GM18867 (cell line): ENCODE results near the gene AP2B1.
"Not testable (repeated sequence)": the region's sequence is repeated elsewhere in the genome, so short reads cannot be mapped to it uniquely, and the experiment has no call there.

ENCODE experiments used
- ATAC-seq: cut with Tn5 transposase; IDR thresholded peaks from one replicate; pipeline ENCODE4 v1.9.1; 2021; ENCODE audit warnings: mild to moderate bottlenecking, moderate library complexity; ENCODE audit not compliant: unreplicated experiment

The AP2B1 gene

DNA sequence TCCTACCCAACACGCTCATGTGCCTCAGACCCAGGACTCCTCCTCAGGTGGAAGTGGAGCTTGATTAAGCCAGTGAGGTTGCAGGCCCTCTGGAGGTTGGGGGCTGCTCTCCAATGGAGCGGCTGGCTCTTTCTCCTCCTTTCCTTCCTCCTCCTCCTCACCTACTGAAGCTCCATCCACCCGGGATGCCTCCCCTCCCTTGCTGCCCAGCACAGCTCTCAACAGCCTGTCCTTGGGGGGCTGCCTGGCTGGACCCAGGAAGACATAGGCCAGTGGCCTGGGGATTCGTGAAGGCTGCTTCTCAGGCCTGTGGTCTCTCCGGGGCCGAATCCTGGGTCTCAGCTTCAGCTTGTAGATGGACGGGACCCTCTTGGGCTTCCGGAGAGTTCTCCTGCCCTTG is 157.7 kb downstream of the AP2B1 start:
- ATAC-seq: no peak

DNA sequence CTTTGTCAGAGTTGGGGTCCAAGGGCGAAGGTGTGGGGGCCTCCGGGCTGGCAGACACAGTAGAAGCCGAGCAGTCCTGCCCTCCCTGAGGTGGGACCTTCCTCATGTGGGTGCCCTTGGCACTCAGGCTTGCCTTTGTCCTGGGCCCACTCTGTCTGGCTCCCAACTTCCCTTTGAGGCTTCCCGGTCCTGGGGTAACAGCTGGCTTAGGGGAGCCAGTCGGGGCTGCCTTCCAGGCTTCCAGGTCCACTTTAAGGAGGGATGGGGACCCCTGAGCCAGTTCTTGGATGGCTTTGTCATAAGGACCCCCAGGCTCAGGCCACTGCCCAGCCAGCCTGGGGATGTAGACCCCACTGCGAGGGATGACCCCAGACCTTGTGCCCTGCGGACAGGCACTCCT is 158.1 kb downstream of the AP2B1 start:
- no peak for ATAC-seq

DNA sequence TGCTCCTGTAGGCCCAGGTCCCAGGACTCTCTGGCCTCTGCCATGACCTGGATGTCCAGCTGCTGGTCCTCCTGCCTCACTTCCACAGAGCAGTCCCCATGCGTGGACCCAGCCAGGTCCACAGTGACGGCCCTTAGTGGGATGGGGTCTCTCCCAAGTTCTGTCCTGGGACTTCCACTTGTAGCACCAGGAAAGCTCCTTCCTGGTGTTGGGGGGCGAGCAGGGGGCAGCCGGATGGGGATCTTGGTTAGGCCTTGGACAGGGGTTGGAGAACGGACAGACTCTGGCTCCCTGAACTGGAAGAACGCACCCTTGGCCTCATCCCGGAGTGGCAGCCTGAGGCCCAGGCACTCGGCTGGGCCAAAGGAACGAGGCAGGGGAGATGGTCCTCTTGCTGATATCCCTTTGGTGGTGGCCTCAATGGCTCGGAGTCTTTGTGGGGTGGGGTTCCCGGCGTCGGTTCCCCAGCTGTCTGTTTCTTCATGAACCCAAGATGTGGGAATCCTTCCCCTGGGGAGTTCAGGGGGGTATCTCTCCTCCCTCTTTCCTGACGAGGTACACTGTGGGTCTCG is 158.7 kb downstream of the AP2B1 start:
- no peak for ATAC-seq

DNA sequence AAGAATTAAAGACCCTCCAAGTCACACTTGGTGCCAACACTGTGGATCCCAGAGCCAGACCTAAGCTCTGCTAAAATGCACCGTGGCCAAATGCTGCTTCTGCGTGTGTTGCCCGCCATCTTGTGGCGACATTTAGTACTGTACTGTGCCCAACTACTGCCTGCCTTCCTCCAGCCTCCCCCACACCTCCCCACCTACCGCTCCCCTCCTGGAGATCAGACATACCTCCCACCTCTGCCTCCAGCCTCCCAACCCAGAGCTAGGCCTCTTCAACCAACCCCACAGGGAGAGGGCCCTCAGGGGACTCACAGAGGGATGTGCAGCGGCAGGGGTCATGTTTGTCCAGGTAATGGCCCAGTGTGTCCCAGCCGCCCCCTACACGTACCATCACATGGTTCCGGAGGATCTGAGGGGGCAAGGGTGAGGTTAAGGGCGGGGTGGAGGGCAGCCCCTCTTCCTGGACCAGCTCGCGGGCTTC is 160.5 kb downstream of the AP2B1 start:
- ATAC-seq: no peak

DNA sequence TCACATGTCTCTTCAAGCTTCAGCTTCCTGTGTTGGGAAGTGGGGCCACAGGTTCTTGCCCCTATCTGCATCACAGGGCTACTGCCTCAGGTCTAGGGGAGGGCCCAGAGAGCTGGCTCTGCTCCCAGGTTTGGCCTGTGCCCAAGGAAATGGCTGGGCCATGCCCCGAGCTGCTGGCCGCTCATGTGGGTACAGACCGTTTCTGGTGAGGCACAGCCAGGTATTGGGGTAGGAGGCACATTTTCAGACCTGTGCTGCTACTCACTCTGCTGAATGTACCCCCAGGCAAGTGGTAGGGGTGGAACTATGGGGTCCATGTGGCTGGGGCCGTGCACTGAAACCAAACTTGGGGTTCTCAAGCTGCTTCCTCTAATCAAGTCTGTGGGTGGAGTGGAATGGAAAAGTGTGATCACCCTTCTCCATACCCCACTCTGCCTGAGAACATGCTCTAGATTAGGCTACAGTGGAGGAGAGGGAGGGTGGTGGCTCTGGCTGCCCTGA is 161.3 kb downstream of the AP2B1 start:
- ATAC-seq: no peak

DNA sequence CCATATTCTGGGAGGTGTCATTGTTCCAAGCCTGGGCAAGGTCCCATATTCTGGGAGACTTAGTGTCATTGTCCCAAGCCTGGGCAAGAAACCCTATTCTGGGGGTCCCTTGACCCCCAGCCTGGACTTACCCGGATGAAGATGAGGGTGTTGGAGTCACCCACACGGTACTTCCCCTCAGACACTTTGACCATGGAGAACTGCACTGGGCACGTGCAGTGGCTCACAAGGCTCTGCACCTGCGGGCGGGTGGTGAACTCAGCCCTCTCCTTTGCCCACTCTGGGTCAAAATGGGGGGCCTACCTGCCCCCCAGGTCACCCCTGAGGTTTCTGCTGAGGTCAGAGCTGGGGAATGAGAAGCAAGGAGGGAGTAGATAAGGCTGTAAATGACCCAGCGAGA is 161.9 kb downstream of the AP2B1 start:
- ATAC-seq: no peak

DNA sequence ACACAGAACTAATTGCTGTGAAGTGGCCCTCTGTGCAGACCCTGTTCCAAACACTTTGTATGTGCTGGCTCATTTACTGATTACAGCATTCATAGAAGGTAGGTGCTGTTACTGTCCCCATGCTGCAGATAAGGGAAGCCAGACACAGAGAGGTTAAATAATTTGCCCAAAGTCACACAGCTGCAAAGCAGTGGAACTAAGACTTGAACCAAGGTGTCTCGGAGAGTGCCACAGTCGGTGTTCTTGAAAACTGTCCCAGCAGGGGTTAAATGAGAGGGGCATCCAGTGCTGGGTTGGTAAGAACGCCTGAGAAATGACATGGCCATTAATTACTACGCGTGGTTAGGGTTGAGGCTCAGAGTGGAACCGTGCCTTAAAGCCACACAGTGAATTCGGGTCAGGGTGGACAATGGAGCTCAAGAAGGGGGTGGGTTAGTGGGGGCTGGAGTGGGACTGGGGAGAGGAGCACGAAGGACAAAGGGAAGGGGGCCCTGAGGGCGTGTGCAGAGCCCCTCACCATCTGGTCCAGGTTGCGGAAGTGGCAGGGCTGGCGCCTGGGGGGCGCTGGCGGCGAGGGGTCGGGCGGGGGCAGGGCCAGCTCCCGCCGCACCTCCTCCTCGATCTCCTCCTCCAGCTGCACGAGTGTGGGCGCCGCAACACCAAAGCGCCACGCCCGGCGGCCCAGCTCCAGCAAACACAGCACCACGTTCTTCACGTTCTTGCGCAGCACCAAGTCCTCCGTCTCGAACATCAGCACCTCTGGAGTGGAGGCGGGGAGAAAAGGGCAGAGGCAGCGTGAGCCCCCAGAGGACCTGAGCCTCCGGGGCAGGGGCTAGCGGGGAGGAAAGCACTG is 162.7 kb downstream of the AP2B1 start:
- ATAC-seq: no peak

DNA sequence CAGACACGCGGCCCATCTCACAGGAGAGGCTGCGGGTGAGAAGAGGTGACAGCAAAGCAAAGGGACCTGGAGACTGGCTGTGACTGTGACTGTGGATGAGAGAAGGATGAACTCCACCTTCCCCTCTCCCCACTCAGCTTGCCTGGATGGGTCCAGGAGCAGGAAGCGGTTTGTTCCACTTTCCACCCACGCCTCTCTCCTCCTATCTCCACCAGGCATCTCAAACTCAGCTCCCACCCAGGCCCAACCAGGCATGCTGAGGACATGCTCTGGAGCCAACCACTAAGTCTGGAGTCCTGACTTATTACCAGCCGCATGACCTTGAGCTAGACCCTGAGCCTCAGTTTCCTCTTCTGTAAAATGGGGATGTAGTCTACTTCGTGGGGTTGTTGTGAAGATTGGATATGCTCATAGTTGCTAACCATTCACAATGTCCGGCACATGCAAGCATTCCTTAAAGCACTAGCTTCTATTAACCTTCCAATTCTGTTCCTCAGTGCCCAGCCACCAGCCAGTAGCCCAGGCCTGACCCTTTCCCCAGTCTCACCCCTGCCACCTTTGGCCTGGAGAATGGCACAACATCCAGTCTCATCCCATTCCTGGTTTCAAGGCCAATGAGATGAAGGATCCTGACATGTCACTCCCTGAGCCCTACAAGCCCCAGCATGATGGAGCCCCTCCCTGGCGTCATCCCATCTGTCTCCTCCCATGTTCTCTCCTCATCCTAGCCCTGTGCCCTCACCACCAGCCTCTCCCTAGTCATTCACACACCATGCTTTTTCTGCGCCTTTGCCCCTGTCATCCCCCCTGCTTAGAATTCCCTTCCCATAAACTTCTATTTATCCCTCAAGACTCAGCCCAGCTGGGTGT is 163.6 kb downstream of the AP2B1 start:
- no peak for ATAC-seq

DNA sequence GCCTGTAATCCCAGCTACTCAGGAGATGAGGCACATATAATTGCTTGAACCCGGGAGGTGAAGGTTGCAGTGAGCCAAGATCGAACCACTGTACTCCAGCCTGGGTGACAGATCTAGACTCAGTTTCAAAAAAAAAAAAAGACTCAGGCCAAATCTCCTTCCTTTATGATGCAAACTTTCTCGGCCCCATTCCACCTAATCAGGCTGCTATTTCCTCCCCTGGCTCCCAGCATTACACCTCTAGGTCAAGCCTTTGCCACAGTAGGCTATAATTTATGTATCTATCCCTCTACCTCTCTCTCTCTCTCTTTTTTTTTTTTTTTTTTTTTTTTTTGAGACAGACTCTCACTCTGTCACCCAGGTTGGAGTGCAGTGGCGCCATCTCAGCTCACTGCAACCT is 164.4 kb downstream of the AP2B1 start:
- ATAC-seq: not testable (repeated sequence)

DNA sequence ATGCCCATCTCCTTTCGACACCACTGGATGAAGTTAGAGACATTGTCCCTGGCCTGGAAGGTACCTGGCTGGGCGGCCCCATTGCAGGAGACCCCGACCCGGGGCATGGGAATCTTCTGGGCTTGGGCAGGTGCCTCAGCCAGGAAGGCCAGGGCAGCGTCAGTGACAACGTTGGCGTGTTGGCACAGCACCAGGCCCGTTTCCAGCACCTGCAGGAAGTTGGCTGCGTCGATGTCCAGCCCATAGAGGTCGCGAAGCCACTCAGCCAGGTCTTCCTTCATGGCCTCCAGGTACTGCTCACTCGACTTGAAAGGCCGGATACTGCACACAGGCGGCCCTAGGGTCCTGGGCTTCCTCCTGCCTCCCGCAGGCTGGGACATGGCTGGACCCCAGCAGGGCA is 165.3 kb downstream of the AP2B1 start:
- no peak for ATAC-seq

DNA sequence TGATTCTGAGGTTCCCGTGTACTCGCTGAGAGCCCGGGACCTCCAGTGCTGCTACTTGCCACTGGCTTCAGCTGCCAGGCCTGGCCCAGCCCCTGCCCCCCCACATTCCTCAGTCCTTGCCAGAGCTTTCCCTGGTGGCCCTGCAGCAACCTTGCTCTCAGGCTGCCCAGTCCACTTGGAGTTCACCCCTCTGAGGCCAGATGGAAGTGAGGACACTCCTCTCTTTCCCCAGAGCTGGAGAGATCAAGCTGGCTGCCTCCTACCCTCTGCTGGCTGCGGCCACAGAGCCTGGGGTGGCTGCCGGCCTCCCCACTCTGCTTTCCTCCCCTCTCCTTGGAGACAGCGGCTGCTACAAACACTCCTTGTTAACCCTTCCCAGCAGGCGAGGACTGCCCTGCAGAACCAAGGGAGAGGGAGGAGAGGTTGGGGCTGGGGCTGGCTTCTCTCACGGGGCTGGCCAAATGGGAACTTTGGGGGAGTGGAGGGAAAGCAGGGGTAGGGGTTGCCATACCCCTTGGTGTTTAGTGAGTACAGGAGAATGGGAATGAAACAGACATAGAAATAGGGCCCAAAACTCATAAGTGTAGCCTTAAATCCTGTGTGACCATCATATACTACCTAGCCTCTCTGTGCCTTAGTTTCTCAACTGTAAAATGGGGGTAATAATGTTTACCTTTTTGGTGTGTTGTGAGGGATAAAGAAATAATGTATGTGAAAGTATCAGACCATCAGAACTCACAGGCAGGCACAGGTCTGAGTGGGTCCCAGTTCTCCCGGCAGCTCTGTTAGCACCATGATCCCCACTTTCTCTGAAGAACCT is 166.0 kb downstream of the AP2B1 start, which contains the start of gene GAS2L2:
GAS2L2 (minus strand) TSS at position 295 of the 820 bp plus-strand sequence. CDS start 389 bp downstream, outside the sequence.
- no peak for ATAC-seq

DNA sequence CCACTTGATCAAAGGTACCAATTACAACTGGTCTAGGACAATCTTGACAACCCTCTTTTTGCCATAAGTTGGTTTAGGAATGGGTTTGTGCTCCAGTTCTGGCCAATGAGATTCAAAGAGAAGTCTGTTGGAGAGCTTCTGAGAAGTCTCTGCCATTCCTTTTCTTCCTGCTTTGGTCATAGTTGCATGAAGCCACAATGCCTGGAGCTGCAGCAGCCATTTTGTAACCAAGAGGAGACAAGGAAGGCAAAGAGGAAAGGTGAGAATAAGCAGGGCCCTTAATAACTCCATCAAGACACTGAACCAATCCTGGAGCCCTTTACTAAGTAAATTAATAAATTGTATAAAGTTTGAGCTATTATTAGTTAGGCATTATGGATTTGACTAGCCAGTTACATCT is 170.1 kb downstream of the AP2B1 start:
- ATAC-seq: no peak

DNA sequence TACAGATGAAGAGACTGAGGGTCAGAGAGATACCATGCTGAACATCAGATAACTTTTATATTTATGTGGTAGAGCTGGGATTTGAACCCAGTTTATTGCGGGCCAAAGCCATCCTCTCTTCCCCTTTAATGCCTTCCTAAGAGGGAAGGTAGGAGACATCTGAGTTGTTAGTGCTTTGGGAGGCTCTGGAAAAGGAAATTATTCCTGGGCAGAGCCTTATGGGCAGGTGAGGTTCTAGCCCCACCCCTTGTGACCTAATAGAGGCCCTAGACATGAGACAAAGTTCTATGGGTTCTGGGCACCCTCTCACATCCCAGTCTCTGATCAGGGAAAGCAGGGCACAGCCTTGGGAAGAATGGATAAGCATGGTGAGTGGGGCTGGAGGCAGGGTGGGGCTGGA is 173.5 kb downstream of the AP2B1 start, which contains the start of gene C17orf50:
C17orf50 (plus strand) TSS at position 301 of the 400 bp plus-strand sequence; CDS start at position 356, 55 bp downstream.
- ATAC-seq: no peak

DNA sequence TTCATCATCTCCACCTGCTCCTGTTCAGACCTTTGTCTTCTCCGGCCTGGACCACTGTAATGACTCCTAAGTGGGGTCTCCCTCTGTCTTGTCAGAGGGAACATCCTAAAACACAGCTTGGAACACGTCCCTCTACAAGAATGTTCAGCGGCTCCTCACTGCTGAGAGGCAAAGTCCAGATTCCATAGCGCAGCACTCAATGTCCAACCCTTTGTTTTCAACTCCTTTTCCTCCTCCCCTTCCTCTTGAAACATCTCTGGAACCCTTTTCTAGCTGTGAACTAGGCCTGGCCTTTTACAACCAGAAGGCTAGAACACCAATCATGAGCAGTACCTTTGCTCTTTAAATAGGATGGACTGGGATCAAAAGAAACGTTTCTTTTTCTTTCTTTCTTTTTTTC is 174.5 kb downstream of the AP2B1 start:
- ATAC-seq: no peak

DNA sequence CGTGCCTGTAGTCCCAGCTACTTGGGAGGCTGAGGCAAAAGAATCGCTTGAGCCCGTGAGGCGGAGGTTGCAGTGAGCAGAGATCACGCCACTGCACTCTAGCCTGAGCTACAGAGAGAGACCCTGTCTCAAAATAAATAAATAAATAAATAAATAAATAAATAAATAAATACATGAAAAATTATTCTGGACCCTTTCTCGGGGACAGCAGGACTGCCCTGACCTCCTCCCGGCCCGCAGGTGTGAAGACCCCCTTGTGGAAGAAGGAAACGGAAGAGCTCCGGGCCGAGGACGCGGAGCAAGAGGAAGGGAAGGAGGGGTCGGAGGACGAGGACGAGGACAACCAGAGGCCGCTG is 176.6 kb downstream of the AP2B1 start:
- ATAC-seq: no peak

DNA sequence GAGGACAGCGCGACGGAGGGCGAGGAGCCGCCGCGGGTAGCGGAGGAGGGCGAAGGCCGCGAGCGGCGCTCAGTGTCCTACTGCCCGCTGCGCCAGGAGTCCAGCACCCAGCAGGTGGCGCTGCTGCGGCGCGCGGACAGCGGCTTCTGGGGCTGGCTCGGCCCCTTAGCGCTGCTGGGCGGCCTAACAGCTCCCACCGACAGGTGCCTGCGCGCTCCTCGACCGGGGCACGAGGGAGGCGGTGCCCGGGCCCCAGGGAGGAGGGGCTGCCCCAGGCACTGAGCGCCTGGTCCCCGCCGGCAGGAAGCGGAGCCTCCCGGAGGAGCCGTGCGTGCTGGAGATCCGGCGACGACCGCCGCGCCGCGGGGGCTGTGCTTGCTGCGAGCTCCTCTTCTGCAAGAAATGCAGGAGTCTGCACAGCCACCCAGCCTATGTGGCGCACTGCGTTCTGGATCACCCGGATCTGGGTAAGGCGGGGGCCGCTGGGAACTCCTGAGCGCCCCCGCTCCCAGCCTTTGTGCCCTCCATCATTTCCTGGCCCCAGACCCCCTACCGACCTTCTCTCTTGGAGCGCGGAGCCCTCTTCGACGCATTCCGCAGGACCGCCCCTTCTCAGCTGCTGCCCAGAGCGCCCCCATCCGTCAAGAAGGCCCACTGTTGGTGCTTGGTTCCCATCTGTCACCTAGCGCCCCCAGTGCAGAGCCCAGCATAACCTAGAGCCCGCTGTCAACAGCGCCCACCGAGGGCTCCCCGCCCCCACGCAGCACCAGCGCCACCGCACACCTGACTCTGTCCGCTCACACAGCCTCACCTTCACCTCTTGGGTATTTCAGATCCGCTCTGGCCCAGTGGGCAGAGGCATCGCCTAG is 177.2 kb downstream of the AP2B1 start:
- ATAC-seq: peak; percentile 87

DNA sequence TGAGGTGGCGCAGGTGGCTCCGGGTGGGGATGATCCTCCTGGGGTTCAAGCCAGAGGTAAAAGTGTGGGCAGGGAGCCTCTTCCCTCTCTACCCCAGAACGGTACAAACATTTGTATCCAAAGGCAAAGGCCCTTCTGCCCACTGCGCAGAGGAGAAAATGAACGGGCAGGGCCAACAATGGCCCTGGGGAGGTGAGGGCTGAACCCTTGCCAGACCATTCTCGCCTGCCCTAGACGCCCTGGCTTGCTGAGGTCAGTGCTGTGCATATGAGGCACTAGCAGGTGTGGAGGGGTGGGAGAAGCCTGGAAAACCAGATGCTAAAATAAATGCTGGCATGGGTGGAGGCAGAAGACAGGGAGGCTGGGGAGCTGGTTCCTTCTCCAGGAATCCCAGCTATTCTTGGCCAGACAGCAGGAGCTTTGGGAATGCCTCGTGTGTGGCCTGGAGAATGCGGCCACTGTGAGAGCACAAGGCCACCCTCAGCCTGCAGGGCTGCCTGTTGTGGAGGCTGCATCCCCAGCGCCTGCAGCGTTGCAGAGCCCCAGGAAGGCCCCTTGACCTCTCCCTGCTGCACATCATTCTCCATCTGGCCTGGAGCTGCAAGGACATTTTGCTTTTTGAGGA is 178.1 kb downstream of the AP2B1 start:
- ATAC-seq: no peak

DNA sequence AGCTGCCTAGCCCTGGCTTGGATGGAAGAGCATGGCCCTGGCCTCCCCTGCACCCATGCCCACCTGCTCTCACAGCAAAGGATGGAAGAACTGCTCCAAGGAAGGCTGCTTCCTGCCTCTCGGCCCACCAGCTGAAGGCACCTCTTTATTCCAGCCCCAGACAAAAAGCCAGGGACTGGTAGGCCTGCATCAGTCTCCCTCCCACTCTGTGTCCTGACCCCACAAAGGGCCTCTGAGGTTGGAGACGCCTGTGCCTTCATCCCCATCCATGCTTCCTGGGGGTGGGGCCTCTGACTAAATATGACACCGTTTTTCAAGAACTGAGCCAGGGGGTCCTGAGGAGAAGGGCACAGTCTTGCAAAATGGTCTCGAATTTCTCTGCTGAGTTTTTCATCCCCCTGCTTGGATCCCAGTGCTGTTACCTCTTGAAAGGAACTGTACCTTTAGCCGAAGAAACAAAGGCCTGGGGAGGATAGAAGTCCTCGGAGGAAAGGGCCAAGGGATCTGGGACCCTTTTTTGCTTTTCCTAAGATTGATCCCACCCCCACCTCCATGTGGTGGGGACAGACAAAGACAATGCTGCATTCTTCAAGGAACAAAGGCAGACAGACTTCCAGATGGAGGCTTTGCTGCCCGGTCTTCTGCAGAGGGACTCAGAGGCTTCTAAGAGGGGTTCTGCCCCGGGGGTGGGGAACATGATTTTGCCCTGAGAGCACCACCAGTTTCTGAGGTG is 178.8 kb downstream of the AP2B1 start:
- ATAC-seq: no peak
